ENCODE results near the gene AGER. TPM values are rescaled to one million over a fixed set of nuclear protein-coding genes. Genes with fewer than 3 reads are reported as not detected.

AGER gene
- total and polyA plus RNA-seq, 9 of the 15 experiments (the other 6 are each of a cell fraction or from before 2014, with no cell fraction given): 1.2 to 11.5 (median 4.1) TPM

DNA sequence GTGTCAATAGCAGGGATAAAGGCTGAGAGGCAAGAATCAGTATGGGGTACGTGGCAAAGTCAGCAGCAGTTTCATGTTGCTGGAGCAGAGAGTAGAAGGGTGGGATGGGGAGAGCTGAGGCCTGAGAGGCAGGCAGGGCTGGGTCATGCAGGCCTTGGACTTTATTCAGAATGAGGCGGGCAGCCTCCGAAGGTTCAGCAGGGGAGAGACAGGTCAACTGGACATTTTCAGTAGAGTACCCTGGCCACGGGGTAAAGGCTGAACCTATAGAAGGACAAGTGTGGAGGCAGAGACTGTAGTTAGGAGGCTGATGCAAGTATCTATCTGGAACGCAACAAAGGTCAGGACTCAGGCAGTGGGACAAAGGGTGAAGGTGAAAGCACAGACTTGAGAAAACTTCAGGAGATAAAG lies 26.1 kb upstream of the AGER start:
- BruUV-seq (replicated peaks): no TSS peak
- CTCF ChIA-PET (ENCODE audit: low intra/inter-chr PET ratio): no interaction called here
- Histone ChIP-seq H3K79me2 (ENCODE audit: control insufficient read depth, insufficient read depth, low read length) (no peaks in the 10 kb centered on the region), H3K4me3 (no peak overlapping the region), H3K27ac (ENCODE audit: extremely low read depth, low read depth, low read length) (no peak overlapping the region; the same call in 2 of the 3 replicates), H3K4me1 (replicated peaks in 1 of 2; ENCODE audit: control insufficient read depth in 2 of 2, insufficient read depth in 2 of 2, low read length in 2 of 2) (peaks cover 3 to 6% of the 10 kb centered on the region in 2 experiments; a peak in 4 of 5 replicates), H3K9me1 (ENCODE audit: control insufficient read depth, insufficient read depth, low read length) (no peaks in the 10 kb centered on the region), H4K20me1 (replicated peaks; ENCODE audit: control insufficient read depth, insufficient read depth, low read length) (no peaks in the 10 kb centered on the region), H3K4me2 (ENCODE audit: insufficient read depth, low read length) (no peak overlapping the region), H3K27me3 (ENCODE audit: control insufficient read depth in 2 of 2, insufficient read depth in 2 of 2, low read length in 2 of 2) (peaks cover 0 to 14% of the 10 kb centered on the region in 2 experiments; a peak in 2 of 5 replicates), H2AFZ (ENCODE audit: low read depth, low read length) (peak overlapping the region; percentile 30; the same call in 1 of the 2 replicates), H3K9me3 (replicated peaks; ENCODE audit: control insufficient read depth, insufficient read depth, low read depth, low read length) (no peaks in the 10 kb centered on the region), H3K9ac (ENCODE audit: insufficient read depth in 1 of 2, low read depth in 2 of 2, low read length in 2 of 2) (peak overlapping the region in 1 of 2 experiments; percentile 39; a peak in 1 of 4 replicates), H3K36me3 (ENCODE audit: control insufficient read depth, insufficient read depth, low read length) (no peaks in the 10 kb centered on the region)
- intact Hi-C loops (cut with micrococcal nuclease) (no loop called here), in situ Hi-C loops (cut with MboI) (no loop called here)
- 39% methylated on average over 5 of the region's 5 CpGs for WGBS (ENCODE audit: insufficient coverage, low coverage, missing lambda C conversion rate)
- ATAC-seq (peak; percentile 69), FAIRE-seq (no peak), DNase-seq (ENCODE audit: extremely low read depth in 1 of 4, low spot score in 3 of 4) (no peak)
- POLR2A ChIA-PET: no interaction called here
- TF ChIP-seq CXXC5 (CRISPR knock-in tag; IDR thresholded peaks at IDR 0.05): 0 out of 2 replicates have a peak, but pooled peaks have one; percentile 15
- TF ChIP-seq ZNF174 (CRISPR knock-in tag; IDR thresholded peaks at IDR 0.05): no peak
- no peak for TF ChIP-seq FOXJ3 (CRISPR knock-in tag; IDR thresholded peaks at IDR 0.05)
- TF ChIP-seq, protein P1, sequence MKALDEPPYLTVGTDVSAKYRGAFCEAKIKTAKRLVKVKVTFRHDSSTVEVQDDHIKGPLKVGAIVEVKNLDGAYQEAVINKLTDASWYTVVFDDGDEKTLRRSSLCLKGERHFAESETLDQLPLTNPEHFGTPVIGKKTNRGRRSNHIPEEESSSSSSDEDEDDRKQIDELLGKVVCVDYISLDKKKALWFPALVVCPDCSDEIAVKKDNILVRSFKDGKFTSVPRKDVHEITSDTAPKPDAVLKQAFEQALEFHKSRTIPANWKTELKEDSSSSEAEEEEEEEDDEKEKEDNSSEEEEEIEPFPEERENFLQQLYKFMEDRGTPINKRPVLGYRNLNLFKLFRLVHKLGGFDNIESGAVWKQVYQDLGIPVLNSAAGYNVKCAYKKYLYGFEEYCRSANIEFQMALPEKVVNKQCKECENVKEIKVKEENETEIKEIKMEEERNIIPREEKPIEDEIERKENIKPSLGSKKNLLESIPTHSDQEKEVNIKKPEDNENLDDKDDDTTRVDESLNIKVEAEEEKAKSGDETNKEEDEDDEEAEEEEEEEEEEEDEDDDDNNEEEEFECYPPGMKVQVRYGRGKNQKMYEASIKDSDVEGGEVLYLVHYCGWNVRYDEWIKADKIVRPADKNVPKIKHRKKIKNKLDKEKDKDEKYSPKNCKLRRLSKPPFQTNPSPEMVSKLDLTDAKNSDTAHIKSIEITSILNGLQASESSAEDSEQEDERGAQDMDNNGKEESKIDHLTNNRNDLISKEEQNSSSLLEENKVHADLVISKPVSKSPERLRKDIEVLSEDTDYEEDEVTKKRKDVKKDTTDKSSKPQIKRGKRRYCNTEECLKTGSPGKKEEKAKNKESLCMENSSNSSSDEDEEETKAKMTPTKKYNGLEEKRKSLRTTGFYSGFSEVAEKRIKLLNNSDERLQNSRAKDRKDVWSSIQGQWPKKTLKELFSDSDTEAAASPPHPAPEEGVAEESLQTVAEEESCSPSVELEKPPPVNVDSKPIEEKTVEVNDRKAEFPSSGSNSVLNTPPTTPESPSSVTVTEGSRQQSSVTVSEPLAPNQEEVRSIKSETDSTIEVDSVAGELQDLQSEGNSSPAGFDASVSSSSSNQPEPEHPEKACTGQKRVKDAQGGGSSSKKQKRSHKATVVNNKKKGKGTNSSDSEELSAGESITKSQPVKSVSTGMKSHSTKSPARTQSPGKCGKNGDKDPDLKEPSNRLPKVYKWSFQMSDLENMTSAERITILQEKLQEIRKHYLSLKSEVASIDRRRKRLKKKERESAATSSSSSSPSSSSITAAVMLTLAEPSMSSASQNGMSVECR (CRISPR knock-in tag; IDR thresholded peaks at IDR 0.05): no peak
- TF ChIP-seq TRIM24 (IDR thresholded peaks at IDR 0.05): peak; percentile 63 to 66; a peak in 2 of 4 replicates
- TF ChIP-seq GATAD2A (IDR thresholded peaks at IDR 0.05): no peak
- 0 out of 2 replicates have a peak, but pooled peaks have one; percentile 35 for TF ChIP-seq TAF7 (tag; IDR thresholded peaks at IDR 0.05)
- peak; percentile 72 for TF ChIP-seq CEBPG (CRISPR knock-in tag; IDR thresholded peaks at IDR 0.05)
- peak in 1 of 2 experiments; percentile 62; a peak in 2 of 4 replicates for TF ChIP-seq CEBPG (tag; conservative IDR thresholded peaks at IDR 0.05 in 1 of 2, IDR thresholded peaks at IDR 0.05 in 1 of 2)
- TF ChIP-seq, protein P2, sequence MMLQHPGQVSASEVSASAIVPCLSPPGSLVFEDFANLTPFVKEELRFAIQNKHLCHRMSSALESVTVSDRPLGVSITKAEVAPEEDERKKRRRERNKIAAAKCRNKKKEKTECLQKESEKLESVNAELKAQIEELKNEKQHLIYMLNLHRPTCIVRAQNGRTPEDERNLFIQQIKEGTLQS (IDR thresholded peaks at IDR 0.05): peak; percentile 22; the same call in 1 of the 2 replicates
- TF ChIP-seq, protein P2 (CRISPR knock-in tag; conservative IDR thresholded peaks at IDR 0.05): no peak
- TF ChIP-seq CTBP1 (IDR thresholded peaks at IDR 0.05; ENCODE audit: borderline replicate concordance): peak; percentile 44
- no peak for TF ChIP-seq NR2C2 (CRISPR knock-in tag; IDR thresholded peaks at IDR 0.05)
- TF ChIP-seq NR2C2 (tag; IDR thresholded peaks at IDR 0.05): peak; percentile 70
- peak; percentile 78; the same call in 1 of the 2 replicates for TF ChIP-seq ZNF175 (CRISPR knock-in tag; IDR thresholded peaks at IDR 0.05; ENCODE audit: low read depth)
- TF ChIP-seq ESRRA (IDR thresholded peaks at IDR 0.05; ENCODE audit: borderline replicate concordance, low read depth): peak; percentile 91
- TF ChIP-seq TCFL5 (CRISPR knock-in tag; conservative IDR thresholded peaks at IDR 0.05): no peak
- TF ChIP-seq NR2C1 (IDR thresholded peaks at IDR 0.05): peak; percentile 70; the same call in 1 of the 2 replicates
- peak; percentile 90 for TF ChIP-seq NR2C1 (tag; IDR thresholded peaks at IDR 0.05)
- TF ChIP-seq RBFOX2 (IDR thresholded peaks at IDR 0.05; ENCODE audit: low read depth, low read length): no peak
